Activated B cell treated with CpG ODN at 0.5 μM for 24 hours (primary cell): Measurements from ENCODE around the gene NPR3. TPM values are rescaled to one million over a fixed set of nuclear protein-coding genes. Genes with fewer than 3 reads are reported as not detected.

Experiments used
- ATAC-seq: fragments of 200-7000 bp; cut with Tn5 transposase; one replicate; pipeline ENCODE4 v1.10.0; 2021; ENCODE audit warnings: low read depth, mild to moderate bottlenecking, moderate library complexity
- CTCF ChIA-PET: fragments of 350-600 bp; sonication (Branson Sonifier 250); formaldehyde crosslinking; loops from one replicate; lab custom pipeline; 2021; ENCODE audit warnings: antibody characterized with exemption; lab: Charles Lee
- POLR2A ChIA-PET: fragments of 350-600 bp; sonication (Branson Sonifier 250); formaldehyde crosslinking; loops from one replicate; lab custom pipeline; 2021; ENCODE audit warnings: antibody characterized with exemption; lab: Charles Lee
- DNase-seq: peaks from one replicate; pipeline ENCODE4 v3.0.0; 2022
- H3K27ac Mint-ChIP-seq: one replicate; pipeline ENCODE4 v1.8.0; 2020; ENCODE audit warnings: mixed read lengths
- H3K27me3 Mint-ChIP-seq: one replicate; pipeline ENCODE4 v1.8.0; 2021; ENCODE audit warnings: mixed read lengths
- H3K36me3 Mint-ChIP-seq: one replicate; pipeline ENCODE4 v1.8.0; 2021; ENCODE audit warnings: low read depth, mixed read lengths
- H3K4me1 Mint-ChIP-seq: one replicate; pipeline ENCODE4 v1.8.0; 2021; ENCODE audit warnings: mixed read lengths
- H3K4me3 Mint-ChIP-seq: one replicate; pipeline ENCODE4 v1.8.0; 2020; ENCODE audit warnings: mild to moderate bottlenecking, mixed read lengths
- H3K9me3 Mint-ChIP-seq: one replicate; pipeline ENCODE4 v1.8.0; 2020; ENCODE audit warnings: mixed read lengths
- CTCF ChIP-seq: fragments of 200-600 bp; IDR thresholded peaks from one replicate; pipeline ENCODE4 v1.8.0; 2022; ENCODE audit warnings: antibody characterized with exemption, mild to moderate bottlenecking
- intact Hi-C: fragments of 100-400 bp; cut with micrococcal nuclease; formaldehyde crosslinking; loops from one replicate; pipeline ENCODE4 v1.15.1; 2024
- total RNA-seq: library from RNA; stranded (reverse); gene quantifications from 2 replicates; pipeline ENCODE4 v1.2.3, GENCODE V29; 2022

The NPR3 gene
- total RNA-seq, 1 donor from 2014 or later, result not detected

- no peak for TF ChIP-seq CTCF
- Mint-ChIP-seq H3K4me3 (no peak overlapping the region), H3K4me1 (no peaks in the 10 kb centered on the region), H3K36me3 (no peaks in the 10 kb centered on the region), H3K27me3 (no peaks in the 10 kb centered on the region), H3K27ac (no peak overlapping the region), H3K9me3 (peaks cover 2% of the 10 kb centered on the region)
- ChIA-PET POLR2A (no interaction called here), CTCF (no interaction called here)
- DNase-seq (no peak), ATAC-seq (no peak)
- intact Hi-C loops, result no loop called here
Observed at GRCh38 chr5:32837211-32837610, 126.1 kb downstream of the NPR3 start.

GRCh38 chr5:32839106-32839505 lies 128.0 kb downstream of the NPR3 start:
- TF ChIP-seq CTCF, result no peak
- Mint-ChIP-seq H3K36me3 (no peaks in the 10 kb centered on the region), H3K4me1 (no peaks in the 10 kb centered on the region), H3K9me3 (peaks cover 2% of the 10 kb centered on the region), H3K27me3 (no peaks in the 10 kb centered on the region), H3K27ac (no peak overlapping the region), H3K4me3 (no peak overlapping the region)
- DNase-seq (no peak), ATAC-seq (no peak)
- CTCF ChIA-PET, result no interaction called here
- POLR2A ChIA-PET, result no interaction called here
- intact Hi-C loops, result no loop called here

GRCh38 chr5:32840606-32841005 lies 129.5 kb downstream of the NPR3 start:
- POLR2A ChIA-PET, result no interaction called here

More at GRCh38 chr5:32840606-32841005, 129.5 kb downstream of the NPR3 start:
- no peak for TF ChIP-seq CTCF
- no peaks in the 10 kb centered on the region for H3K27me3 Mint-ChIP-seq
- CTCF ChIA-PET, result no interaction called here
- intact Hi-C loops, result no loop called here
- no peak overlapping the region for H3K27ac Mint-ChIP-seq
- H3K36me3 Mint-ChIP-seq, result no peaks in the 10 kb centered on the region
- no peaks in the 10 kb centered on the region for H3K4me1 Mint-ChIP-seq
- H3K9me3 Mint-ChIP-seq, result peaks cover 2% of the 10 kb centered on the region
- H3K4me3 Mint-ChIP-seq, result no peak overlapping the region
- no peak for DNase-seq
- ATAC-seq, result no peak

Other genes starting within 250 kb of the NPR3 start
- 213 and 237 TPM in 2 replicates for gene SUB1, start 125.8 kb upstream of the NPR3 start, total RNA-seq